HG03575 (cell line): Measurements from ENCODE around the gene TMX2.
"Not testable (repeated sequence)": the region's sequence is repeated elsewhere in the genome, so short reads cannot be mapped to it uniquely, and the experiment has no call there.

Source experiments
- ATAC-seq: cut with Tn5 transposase; IDR thresholded peaks from one replicate; pipeline ENCODE4 v1.9.1; 2021; ENCODE audit not compliant: unreplicated experiment, insufficient number of reproducible peaks, low FRiP score; ENCODE audit errors: extremely low read depth

TMX2 gene, protein sequence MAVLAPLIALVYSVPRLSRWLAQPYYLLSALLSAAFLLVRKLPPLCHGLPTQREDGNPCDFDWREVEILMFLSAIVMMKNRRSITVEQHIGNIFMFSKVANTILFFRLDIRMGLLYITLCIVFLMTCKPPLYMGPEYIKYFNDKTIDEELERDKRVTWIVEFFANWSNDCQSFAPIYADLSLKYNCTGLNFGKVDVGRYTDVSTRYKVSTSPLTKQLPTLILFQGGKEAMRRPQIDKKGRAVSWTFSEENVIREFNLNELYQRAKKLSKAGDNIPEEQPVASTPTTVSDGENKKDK

GRCh38 chr11:57712256-57713150, at the start of gene TMX2:
Gene TMX2, plus strand, starts transcription at chr11:57712593. Its CDS starts 26 bp downstream, at chr11:57712619.
- peak; percentile 96 for ATAC-seq

- no peak for ATAC-seq
These were observed 49.5 kb upstream of the TMX2 start for GRCh38 chr11:57662893-57663292.

DNA sequence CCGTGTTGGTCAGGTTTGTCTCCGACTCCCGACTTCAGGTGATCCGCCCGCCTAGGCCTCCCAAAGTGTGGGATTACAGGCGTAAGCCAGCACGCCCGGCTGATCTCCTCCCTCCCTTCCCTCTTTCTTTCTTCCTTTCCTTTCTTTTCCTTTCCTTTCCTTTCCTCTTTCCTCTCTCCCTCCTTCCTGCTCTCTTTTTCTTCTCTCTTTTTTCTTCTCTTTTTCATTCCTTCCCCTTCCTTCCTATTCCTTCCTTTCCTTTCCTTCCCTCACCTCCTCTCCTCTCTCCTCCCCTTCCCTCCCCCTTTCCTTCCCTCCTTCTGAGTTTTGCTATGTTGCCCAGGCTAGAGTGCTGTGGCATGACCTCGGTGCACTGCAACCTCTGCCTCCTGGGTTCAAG, 48.4 kb upstream of the TMX2 start:
- no peak for ATAC-seq

- ATAC-seq = peak; percentile 64
These were observed 45.2 kb upstream of the TMX2 start for GRCh38 chr11:57667117-57667735.

DNA sequence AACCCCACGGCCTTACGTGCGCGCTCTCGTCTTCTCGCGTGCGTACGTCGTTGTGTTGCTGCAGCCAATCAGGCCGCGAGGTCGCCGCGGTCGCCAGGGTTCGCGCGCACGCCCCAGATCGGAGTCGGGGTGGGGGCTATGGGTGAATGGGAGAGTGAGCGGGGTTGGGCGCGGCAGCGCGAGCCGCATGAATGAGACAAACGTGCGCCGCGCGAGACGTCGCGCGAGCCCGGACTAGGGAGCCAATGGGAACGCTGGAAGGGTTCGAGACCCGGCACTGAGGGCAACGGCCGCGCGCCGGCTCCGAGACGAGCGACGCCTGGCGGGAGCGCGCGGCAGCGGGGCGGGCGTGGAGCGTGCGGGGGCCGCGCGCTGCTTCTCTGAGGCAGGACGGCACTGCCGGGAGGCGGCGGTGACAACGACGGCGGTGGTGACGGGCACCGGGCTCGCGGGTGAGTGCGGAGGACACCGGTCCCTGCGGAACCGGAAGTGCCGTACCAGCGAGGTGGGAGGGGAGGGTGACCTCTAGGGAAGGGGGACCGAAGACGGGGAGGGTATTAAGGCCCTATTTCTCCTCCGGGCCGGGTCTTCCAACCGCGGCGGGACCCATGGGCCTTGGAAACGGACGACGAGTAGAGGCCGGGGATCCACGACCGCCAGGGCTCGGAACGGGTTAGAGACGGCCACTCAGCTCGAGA, 44.5 kb upstream of the TMX2 start, which contains the start of gene ZDHHC5:
Gene ZDHHC5 (plus strand): TSS at position 379 of the 698 bp plus-strand sequence. CDS start 4,977 bp downstream, outside the sequence.
- peak; percentile 64 for ATAC-seq

DNA sequence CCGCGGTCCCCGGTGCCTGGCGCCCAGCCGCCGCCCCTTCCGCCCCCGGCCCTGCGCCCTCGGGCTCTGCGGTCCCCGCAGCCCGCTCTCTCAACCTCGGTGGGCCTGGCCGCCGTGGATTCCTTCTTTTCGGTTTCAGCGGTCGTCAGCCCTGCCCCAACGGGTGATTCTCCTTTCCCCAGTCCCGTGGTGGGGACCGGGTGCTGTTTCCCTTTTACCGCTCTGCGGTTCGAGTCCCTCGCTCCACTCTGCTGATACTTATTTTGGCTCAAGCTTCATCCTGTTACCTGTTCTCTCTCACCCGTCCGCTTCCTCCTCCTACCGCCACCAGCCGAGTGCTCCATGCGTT, 44.0 kb upstream of the TMX2 start:
- ATAC-seq = no peak

DNA sequence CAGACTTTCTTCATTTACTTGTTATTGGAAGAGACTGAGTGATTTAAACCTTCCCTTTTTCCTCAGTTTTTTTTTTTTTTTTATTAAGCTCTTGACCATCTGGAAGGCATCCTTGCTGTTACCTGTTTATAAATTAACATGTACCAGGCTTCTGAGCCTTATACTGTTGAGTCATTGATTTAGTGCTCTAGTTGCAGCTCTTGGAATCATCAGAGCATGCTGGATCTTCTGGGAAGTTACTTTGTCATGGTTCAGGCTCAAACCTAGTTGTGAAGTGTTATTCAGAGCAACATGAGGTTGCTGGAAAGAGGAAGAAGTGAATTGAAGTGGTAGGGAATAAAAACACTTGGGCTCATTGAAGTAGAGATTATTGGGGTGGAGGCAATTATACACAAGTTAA, 38.1 kb upstream of the TMX2 start:
- ATAC-seq = no peak

- no peak for ATAC-seq
These were observed 37.0 kb upstream of the TMX2 start for GRCh38 chr11:57675176-57675941.

GRCh38 chr11:57679396-57679795, 33.0 kb upstream of the TMX2 start:
- ATAC-seq = no peak

- ATAC-seq = no peak
These were observed 31.9 kb upstream of the TMX2 start for GRCh38 chr11:57680552-57680874.

DNA sequence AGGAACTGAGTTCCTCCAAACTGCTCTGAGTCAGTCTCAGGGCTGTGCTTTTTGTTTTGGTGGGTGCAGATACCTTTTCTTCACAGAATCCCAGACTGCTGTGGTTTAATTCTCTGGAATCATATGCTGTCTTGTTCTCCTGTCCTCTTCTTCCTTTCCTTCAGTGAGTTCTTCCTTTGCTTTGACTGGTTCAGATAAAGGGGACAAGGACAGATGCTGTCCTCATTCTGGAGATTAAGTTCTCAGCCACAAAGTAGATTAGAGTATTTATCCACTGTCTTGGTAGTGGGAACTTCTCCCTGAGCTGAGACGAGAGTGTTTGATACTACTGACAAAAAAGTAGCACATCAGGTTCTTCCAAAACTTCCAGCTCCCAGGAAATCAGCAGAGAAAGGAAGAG, 31.2 kb upstream of the TMX2 start:
- ATAC-seq = no peak

- not testable (repeated sequence) for ATAC-seq
These were observed 21.9 kb upstream of the TMX2 start for GRCh38 chr11:57690474-57690873.

DNA sequence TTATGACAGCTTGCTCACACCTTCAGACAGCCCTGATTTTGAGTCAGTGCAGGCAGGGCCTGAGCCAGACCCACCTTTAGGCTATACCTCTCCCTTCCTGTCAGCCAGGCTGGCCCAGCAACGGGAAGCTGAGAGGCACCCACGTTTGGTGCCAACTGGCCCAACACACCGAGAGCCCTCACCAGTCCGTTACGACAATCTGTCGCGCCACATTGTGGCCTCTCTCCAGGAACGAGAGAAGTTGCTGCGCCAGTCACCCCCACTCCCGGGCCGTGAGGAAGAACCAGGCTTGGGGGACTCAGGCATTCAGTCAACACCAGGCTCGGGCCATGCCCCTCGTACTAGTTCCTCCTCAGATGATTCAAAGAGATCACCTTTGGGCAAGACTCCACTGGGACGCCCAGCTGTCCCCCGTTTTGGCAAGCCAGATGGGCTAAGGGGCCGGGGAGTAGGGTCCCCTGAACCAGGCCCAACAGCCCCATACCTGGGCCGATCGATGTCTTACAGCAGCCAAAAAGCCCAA, 13.5 kb upstream of the TMX2 start:
- no peak for ATAC-seq

DNA sequence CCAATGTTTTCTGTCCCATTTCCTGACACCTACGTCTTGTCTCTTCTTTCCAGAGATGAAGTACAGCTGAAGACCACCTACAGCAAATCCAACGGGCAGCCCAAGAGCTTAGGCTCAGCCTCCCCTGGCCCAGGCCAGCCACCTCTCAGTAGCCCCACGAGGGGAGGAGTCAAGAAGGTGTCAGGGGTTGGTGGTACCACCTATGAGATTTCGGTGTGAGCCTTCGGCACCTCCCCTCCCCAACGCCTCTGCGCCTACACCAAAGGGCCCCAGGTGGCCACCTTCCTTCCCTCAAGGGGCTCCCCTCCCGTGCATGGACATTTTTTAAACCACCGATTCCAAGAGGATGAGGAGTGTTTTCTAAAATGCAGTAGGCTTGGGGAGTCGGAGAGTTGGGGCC, 12.6 kb upstream of the TMX2 start:
- ATAC-seq = no peak

DNA sequence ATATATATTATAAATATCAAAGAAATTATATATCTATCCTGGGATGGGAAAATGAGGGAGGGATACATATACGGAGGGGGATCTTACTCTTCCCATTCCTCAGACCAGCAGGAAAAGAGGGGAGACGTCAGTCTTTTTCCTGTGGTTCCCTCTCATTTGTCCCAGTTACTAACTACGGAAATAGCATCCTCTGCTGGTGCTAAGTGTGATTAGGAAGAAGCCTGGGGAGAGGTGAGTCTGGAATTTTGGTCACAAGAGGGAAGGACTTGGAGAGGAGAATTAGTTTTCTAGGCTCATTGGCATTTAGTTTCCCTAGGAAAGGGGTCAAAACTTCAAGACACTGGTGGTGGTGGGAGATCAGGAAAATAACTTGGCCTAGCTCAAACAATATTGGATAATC, 12.0 kb upstream of the TMX2 start:
- no peak for ATAC-seq

- no peak for ATAC-seq
These were observed 9.1 kb upstream of the TMX2 start for GRCh38 chr11:57703341-57703740.

- no peak for ATAC-seq
These were observed 7.5 kb upstream of the TMX2 start for GRCh38 chr11:57704932-57705331.

- ATAC-seq = not testable (repeated sequence)
These were observed 7.0 kb upstream of the TMX2 start for GRCh38 chr11:57705432-57705831.
